MCF 10A (cell line): ENCODE results near the gene ZFHX3. TPM values are rescaled to one million over a fixed set of nuclear protein-coding genes. Genes with fewer than 3 reads are reported as not detected.
A peak's percentile ranks its signal among the peaks of the same experiment; 100 is the strongest.

Experiments
- BruUV-seq: library from RNA; stranded (reverse); fragments of 400-500 nt; replicated peaks from 2 replicates; lab custom pipeline; 2021; lab: Mats Ljungman, UMichigan
- CTCF ChIA-PET: fragments of 300-600 bp; sonication (Branson Sonifier 250); formaldehyde crosslinking; extraction: SDS; loops from one replicate; lab custom pipeline; 2021; ENCODE audit warnings: antibody characterized with exemption, inconsistent platforms; lab: Yijun Ruan, JAX
- POLR2A ChIA-PET: fragments of 300-600, 350-650 bp; sonication (Branson Sonifier 250); formaldehyde crosslinking; extraction: SDS; loops from one replicate; lab custom pipeline; 2020; ENCODE audit warnings: antibody characterized with exemption, inconsistent platforms; lab: Yijun Ruan, JAX
- DNase-seq: peaks from one replicate; pipeline ENCODE4 v3.0.0-alpha.2; 2018; ENCODE audit not compliant: unreplicated experiment
- H3K27ac Mint-ChIP-seq: one replicate; pipeline ENCODE4 v1.8.0; 2022; ENCODE audit warnings: mild to moderate bottlenecking, low read depth, mixed read lengths; ENCODE audit not compliant: unreplicated experiment
- H3K27me3 Mint-ChIP-seq: one replicate; pipeline ENCODE4 v1.8.0; 2022; ENCODE audit warnings: mixed read lengths; ENCODE audit not compliant: insufficient read depth, unreplicated experiment
- H3K36me3 Mint-ChIP-seq: one replicate; pipeline ENCODE4 v1.8.0; 2022; ENCODE audit warnings: mild to moderate bottlenecking, moderate library complexity, mixed read lengths; ENCODE audit not compliant: insufficient read depth, unreplicated experiment
- H3K4me1 Mint-ChIP-seq: one replicate; pipeline ENCODE4 v1.8.0; 2022; ENCODE audit warnings: mixed read lengths; ENCODE audit not compliant: insufficient read depth, unreplicated experiment
- H3K4me3 Mint-ChIP-seq: one replicate; pipeline ENCODE4 v1.8.0; 2022; ENCODE audit warnings: mild to moderate bottlenecking, moderate library complexity, mixed read lengths; ENCODE audit not compliant: unreplicated experiment
- H3K9me3 Mint-ChIP-seq: one replicate; pipeline ENCODE4 v1.8.0; 2022; ENCODE audit warnings: mixed read lengths; ENCODE audit not compliant: unreplicated experiment
- CTCF ChIP-seq: fragments of 200-600 bp; IDR thresholded peaks from one replicate; pipeline ENCODE4 v1.8.0; 2022; ENCODE audit warnings: antibody characterized with exemption, mild to moderate bottlenecking; ENCODE audit not compliant: unreplicated experiment
- intact Hi-C: fragments of 100-400 bp; cut with micrococcal nuclease; formaldehyde crosslinking; loops from 2 replicates; pipeline ENCODE4 v1.14.1; 2022
- total RNA-seq: library from RNA; stranded (reverse); gene quantifications from 2 replicates; pipeline ENCODE4 v1.2.3, GENCODE V29; 2022

ZFHX3 gene
- total RNA-seq, 1 experiment from 2014 or later, result 27.4 TPM

GRCh38 chr16:73019457-73020362 lies 28.2 kb downstream of the ZFHX3 start:
- Mint-ChIP-seq H3K27me3 (no peaks in the 10 kb centered on the region), H3K27ac (peak overlapping the region; percentile 10), H3K4me3 (peak overlapping the region; percentile 45), H3K9me3 (no peaks in the 10 kb centered on the region), H3K36me3 (peaks cover 12% of the 10 kb centered on the region), H3K4me1 (peaks cover 33% of the 10 kb centered on the region)
- TF ChIP-seq CTCF, result no peak
- POLR2A ChIA-PET, result interaction anchor here (0.8 to 1.4 kb wide), 3 partner anchors 30 to 36 kb away, joined by 3 read pairs; no protein-coding TSS in a partner anchor
- CTCF ChIA-PET, result interaction anchor here (0.6 to 2.4 kb wide), 6 partner anchors 12 to 936 kb away, joined by 3 to 10 read pairs (median 6); no protein-coding TSS in a partner anchor
- peak; percentile 80 for DNase-seq
- BruUV-seq, result no TSS peak
- intact Hi-C loops, result no loop called here

GRCh38 chr16:73018821-73019456 lies 29.0 kb downstream of the ZFHX3 start:
- intact Hi-C loops, result no loop called here

GRCh38 chr16:73017321-73017720 lies 30.6 kb downstream of the ZFHX3 start:
- H3K9me3 Mint-ChIP-seq, result no peaks in the 10 kb centered on the region
- no peak overlapping the region for H3K4me3 Mint-ChIP-seq
- peaks cover 11% of the 10 kb centered on the region for H3K36me3 Mint-ChIP-seq
- ChIA-PET CTCF (interaction anchor here (0.6 kb wide), 1 partner anchor 184 kb away, joined by 3 read pairs; no protein-coding TSS in a partner anchor), POLR2A (interaction anchor here (0.6 kb wide), 1 partner anchor 148 kb away, joined by 3 read pairs; no protein-coding TSS in a partner anchor)
- TF ChIP-seq CTCF, result no peak
- BruUV-seq, result no TSS peak
- H3K4me1 Mint-ChIP-seq, result peaks cover 33% of the 10 kb centered on the region
- H3K27me3 Mint-ChIP-seq, result no peaks in the 10 kb centered on the region
- intact Hi-C loops, result no loop called here
- DNase-seq, result no peak
- no peak overlapping the region for H3K27ac Mint-ChIP-seq

More at GRCh38 chr16:73018821-73019456, 29.0 kb downstream of the ZFHX3 start:
- Mint-ChIP-seq H3K4me3 (peak overlapping the region; percentile 45), H3K36me3 (peaks cover 11% of the 10 kb centered on the region), H3K27ac (no peak overlapping the region), H3K4me1 (peaks cover 33% of the 10 kb centered on the region), H3K27me3 (no peaks in the 10 kb centered on the region), H3K9me3 (no peaks in the 10 kb centered on the region)
- POLR2A ChIA-PET, result interaction anchor here (0.6 to 1.0 kb wide), 2 partner anchors 37 to 1386 kb away, joined by 3 read pairs; no protein-coding TSS in a partner anchor
- DNase-seq, result no peak
- BruUV-seq, result no TSS peak
- CTCF ChIA-PET, result interaction anchor here (0.5 to 1.3 kb wide), 4 partner anchors 13 to 937 kb away, joined by 3 to 10 read pairs (median 6); no protein-coding TSS in a partner anchor
- no peak for TF ChIP-seq CTCF

GRCh38 chr16:73016488-73016830 lies 31.5 kb downstream of the ZFHX3 start:
- intact Hi-C loops, result no loop called here
- ChIA-PET POLR2A (interaction anchor here (0.6 kb wide), 1 partner anchor 38 kb away, joined by 3 read pairs; no protein-coding TSS in a partner anchor), CTCF (no interaction called here)
- no TSS peak for BruUV-seq
- H3K27ac Mint-ChIP-seq, result no peak overlapping the region
- no peak overlapping the region for H3K4me3 Mint-ChIP-seq
- no peaks in the 10 kb centered on the region for H3K27me3 Mint-ChIP-seq
- peaks cover 33% of the 10 kb centered on the region for H3K4me1 Mint-ChIP-seq
- H3K36me3 Mint-ChIP-seq, result peaks cover 11% of the 10 kb centered on the region
- TF ChIP-seq CTCF, result no peak
- no peaks in the 10 kb centered on the region for H3K9me3 Mint-ChIP-seq
- DNase-seq, result no peak
